Testis (tissue), 3 donors: Measurements from ENCODE around the gene ARL8A. TPM values are rescaled to one million over a fixed set of nuclear protein-coding genes. Genes with fewer than 3 reads are reported as not detected.
A peak's percentile ranks its signal among the peaks of the same experiment; 100 is the strongest.

ENCODE experiments used
- DNase-seq: peaks from one replicate; pipeline ENCODE4 v3.0.0-alpha.2; 2019
- H3K27ac ChIP-seq, 2 donors: fragments of 200-600 bp; sonication (generic); one replicate each; pipeline ENCODE4 v1.5.1; 2019
- H3K27me3 ChIP-seq: fragments of 200-600 bp; sonication (generic); one replicate; pipeline ENCODE4 v1.5.1; 2019
- H3K36me3 ChIP-seq: fragments of 200-600 bp; sonication (generic); one replicate; pipeline ENCODE4 v1.5.1; 2017; ENCODE audit warnings: low read depth; ENCODE audit errors: missing control alignments
- H3K4me1 ChIP-seq: fragments of 200-600 bp; sonication (generic); one replicate; pipeline ENCODE4 v1.5.1; 2019
- H3K4me3 ChIP-seq, 2 donors: fragments of 200-600 bp; sonication (generic); one replicate each; pipeline ENCODE4 v1.5.1; 2017 to 2019
- H3K9me3 ChIP-seq: fragments of 200-600 bp; sonication (generic); one replicate; pipeline ENCODE4 v1.5.1; 2017
- CTCF ChIP-seq, 3 experiments: fragments of 450-650 bp in 2 of 3; fragments of 200-600 bp in 1 of 3; sonication (generic) in 1 of 3; IDR thresholded peaks; one replicate each; pipeline ENCODE4 v1.5.1; 2016 to 2019; ENCODE audit warnings: antibody characterized with exemption in 3 of 3, mild to moderate bottlenecking in 2 of 3, moderate library complexity in 1 of 3
- POLR2A ChIP-seq: fragments of 450-650 bp; IDR thresholded peaks from one replicate; pipeline ENCODE4 v1.6.1; 2017; ENCODE audit warnings: antibody characterized with exemption, mild to moderate bottlenecking, moderate library complexity
- WGBS, 2 donors: methylation state at CpG; one replicate each; pipeline ENCODE4 v1.1.5; 2018; 5-methylcytosine and 5-hydroxymethylcytosine counted together
- intact Hi-C: fragments of 100-400 bp; cut with DNase I; formaldehyde crosslinking; loops from one replicate; pipeline ENCODE4 v1.15.1; 2023; ENCODE audit warnings: low total_unique reads
- polyA plus RNA-seq: library from polyadenylated mRNA; stranded (reverse); fragments of 350-450 nt; fragmentation: Illumina TruSeq; extraction: RNeasy Lipid Tissue Mini Kit (QIAGEN cat#74804); gene quantifications from one replicate; pipeline ENCODE4 v1.2.3, GENCODE V29; 2014; ENCODE audit warnings: low read depth, low replicate concordance; ENCODE audit not compliant: insufficient read depth
- total RNA-seq, 2 donors: library from RNA; depleted of rRNA; stranded (reverse); fragments of >200 nt; gene quantifications; one replicate each; pipeline ENCODE4 v1.2.3, GENCODE V29; 2016

ARL8A gene
- total and polyA plus RNA-seq, 3 donors from 2014 or later = 46.9 to 80.8 (median 63.9) TPM

GRCh38 chr1:202162418-202163280, 18.1 kb upstream of the ARL8A start:
- H3K36me3 ChIP-seq = no peaks in the 10 kb centered on the region
- WGBS, 2 donors = 30 to 34% methylated on average over 14 to 15 of the region's 15 CpGs
- H3K27ac ChIP-seq = peak overlapping the region; percentile 60 to 87
- TF ChIP-seq POLR2A (no peak), CTCF (IDR thresholded peaks at IDR 0.05) (no peak)
- no peaks in the 10 kb centered on the region for H3K27me3 ChIP-seq
- no peaks in the 10 kb centered on the region for H3K9me3 ChIP-seq
- DNase-seq = peak; percentile 72
- no peak overlapping the region for H3K4me3 ChIP-seq
- H3K4me1 ChIP-seq = peaks cover 92% of the 10 kb centered on the region
- intact Hi-C loops = no loop called here

DNA sequence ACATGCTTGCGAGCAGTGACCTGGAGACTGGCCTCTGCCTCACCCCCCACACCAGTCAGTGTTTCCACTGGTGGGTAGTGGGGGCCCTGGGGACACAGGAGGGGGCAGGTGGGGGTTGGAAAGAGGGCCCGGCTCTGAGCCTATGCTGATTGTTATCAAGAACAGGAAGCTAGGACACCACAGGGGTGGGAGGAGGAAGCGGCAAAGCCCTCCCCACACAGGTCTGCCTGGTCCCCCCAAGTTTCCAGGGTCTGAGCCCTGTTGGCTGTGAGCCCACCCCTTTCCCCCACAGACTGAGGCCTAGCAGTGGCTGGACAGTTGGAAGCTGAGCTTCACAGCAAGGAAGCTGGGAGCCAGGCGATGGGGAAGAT, 17.5 kb upstream of the ARL8A start:
- H3K9me3 ChIP-seq = no peaks in the 10 kb centered on the region
- no peak overlapping the region for H3K4me3 ChIP-seq
- H3K27ac ChIP-seq = peak overlapping the region; percentile 60 to 87
- H3K27me3 ChIP-seq = no peaks in the 10 kb centered on the region
- H3K4me1 ChIP-seq = peaks cover 89% of the 10 kb centered on the region
- intact Hi-C loops = no loop called here
- WGBS, 2 donors = 60 to 62% methylated on average over 2 to 4 of the region's 4 CpGs
- TF ChIP-seq CTCF (IDR thresholded peaks at IDR 0.05) (no peak), POLR2A (no peak)
- H3K36me3 ChIP-seq = no peaks in the 10 kb centered on the region
- DNase-seq = no peak

- peak; percentile 73 for DNase-seq
- H3K4me1 ChIP-seq = peaks cover 87% of the 10 kb centered on the region
- H3K27me3 ChIP-seq = no peaks in the 10 kb centered on the region
- WGBS, 2 donors = 45 to 65% methylated on average over 21 to 22 of the region's 22 CpGs
- no peaks in the 10 kb centered on the region for H3K9me3 ChIP-seq
- H3K27ac ChIP-seq = peak overlapping the region; percentile 60 to 87
- H3K36me3 ChIP-seq = no peaks in the 10 kb centered on the region
- no peak for TF ChIP-seq CTCF (IDR thresholded peaks at IDR 0.05)
- no peak for TF ChIP-seq POLR2A
- intact Hi-C loops = no loop called here
- no peak overlapping the region for H3K4me3 ChIP-seq
Observed at GRCh38 chr1:202161151-202162046, 16.9 kb upstream of the ARL8A start.

DNA sequence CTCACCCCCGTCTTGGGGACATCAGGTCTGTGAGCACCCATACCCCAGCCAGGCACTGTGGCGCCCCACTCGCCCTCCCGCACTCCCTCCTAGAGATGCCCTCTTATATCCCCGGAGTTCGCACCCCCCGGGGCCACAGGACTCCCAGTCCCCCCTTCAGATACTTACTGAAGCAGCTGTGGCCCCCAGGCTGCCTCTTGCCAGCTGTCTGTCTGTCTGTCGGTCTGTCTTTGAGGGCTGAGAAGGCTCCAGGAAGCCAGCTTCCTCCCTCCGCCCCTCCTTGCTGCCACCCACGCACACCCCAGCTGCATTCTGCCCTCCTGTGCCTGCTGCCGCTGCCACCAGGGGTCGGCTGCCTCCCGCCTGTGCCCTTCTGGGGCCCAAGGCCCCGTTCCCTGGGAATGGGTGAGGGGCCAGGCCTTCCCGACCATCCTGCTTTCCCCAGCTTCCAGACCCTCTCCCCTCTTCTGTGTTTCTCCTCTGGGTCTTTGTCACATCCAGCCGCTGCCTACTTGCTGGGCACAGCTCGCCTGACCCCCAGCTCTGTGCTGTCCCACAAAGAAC, 15.9 kb upstream of the ARL8A start, which contains the start of gene PTPN7:
TSS of gene PTPN7 (minus strand) at position 226 of the 564 bp plus-strand sequence. CDS start 1,200 bp downstream, outside the sequence.
- H3K9me3 ChIP-seq = no peaks in the 10 kb centered on the region
- intact Hi-C loops = no loop called here
- H3K27me3 ChIP-seq = no peaks in the 10 kb centered on the region
- whole genome bisulfite sequencing, 2 donors = 61 to 67% methylated on average over 14 to 17 of the region's 17 CpGs
- peak within 1 kb of the TSS in 1 of 2 donors; percentile 49 for H3K4me3 ChIP-seq
- no peaks in the 10 kb centered on the region for H3K36me3 ChIP-seq
- H3K27ac ChIP-seq = peak within 1 kb of the TSS; percentile 60 to 87
- DNase-seq = peak; percentile 63
- no peak for TF ChIP-seq POLR2A
- TF ChIP-seq CTCF (IDR thresholded peaks at IDR 0.05) = peak; percentile 10 to 24 (median 14)
- H3K4me1 ChIP-seq = peaks cover 83% of the 10 kb centered on the region
